ENCODE measurements around the gene LYSMD4.
"Not testable (repeated sequence)": the region's sequence is repeated elsewhere in the genome, so short reads cannot be mapped to it uniquely, and the experiment has no call there.

Gene LYSMD4

DNA sequence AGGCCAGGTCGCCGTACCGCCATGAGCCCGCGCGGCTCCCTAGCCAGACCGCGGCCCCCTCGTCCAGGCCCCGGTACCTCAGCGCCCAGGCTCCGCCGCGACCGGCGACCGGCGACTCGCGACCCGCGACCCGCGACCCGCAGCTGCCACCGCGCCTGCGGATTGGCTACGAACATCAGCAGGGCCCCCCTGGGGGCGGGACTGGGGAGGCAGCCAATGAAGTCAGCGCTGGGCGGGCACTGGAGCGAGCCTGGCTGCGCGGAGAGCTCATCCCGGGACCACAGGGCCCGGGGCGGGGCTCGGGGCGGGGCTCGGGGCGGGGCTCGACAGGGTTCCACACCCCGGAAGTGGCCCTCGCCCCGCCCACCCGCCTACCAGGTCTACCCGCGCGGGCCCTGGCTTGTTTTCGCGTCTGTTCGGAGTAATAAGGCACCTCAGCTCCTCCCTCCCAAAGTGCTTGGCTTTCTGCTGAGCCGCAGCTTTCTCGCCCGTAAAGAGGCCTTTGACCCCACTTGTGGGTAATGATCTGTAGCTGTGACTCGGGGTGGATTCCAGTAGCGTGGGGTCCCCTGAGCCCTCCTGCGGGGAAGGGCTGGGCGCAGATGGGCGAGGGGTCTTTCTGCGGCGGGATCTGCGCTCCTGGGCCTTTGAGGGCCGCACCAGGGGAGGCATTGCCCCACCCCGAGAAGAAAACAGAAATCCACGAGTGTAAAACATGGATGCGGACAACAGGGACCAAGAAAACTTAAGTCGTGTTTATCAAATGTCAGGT is at the start of gene LYSMD4:
LYSMD4 (minus strand) TSS at position 170 of the 772 bp plus-strand sequence. CDS start 1,438 bp downstream, outside the sequence.
- TF ChIP-seq, protein P1, sequence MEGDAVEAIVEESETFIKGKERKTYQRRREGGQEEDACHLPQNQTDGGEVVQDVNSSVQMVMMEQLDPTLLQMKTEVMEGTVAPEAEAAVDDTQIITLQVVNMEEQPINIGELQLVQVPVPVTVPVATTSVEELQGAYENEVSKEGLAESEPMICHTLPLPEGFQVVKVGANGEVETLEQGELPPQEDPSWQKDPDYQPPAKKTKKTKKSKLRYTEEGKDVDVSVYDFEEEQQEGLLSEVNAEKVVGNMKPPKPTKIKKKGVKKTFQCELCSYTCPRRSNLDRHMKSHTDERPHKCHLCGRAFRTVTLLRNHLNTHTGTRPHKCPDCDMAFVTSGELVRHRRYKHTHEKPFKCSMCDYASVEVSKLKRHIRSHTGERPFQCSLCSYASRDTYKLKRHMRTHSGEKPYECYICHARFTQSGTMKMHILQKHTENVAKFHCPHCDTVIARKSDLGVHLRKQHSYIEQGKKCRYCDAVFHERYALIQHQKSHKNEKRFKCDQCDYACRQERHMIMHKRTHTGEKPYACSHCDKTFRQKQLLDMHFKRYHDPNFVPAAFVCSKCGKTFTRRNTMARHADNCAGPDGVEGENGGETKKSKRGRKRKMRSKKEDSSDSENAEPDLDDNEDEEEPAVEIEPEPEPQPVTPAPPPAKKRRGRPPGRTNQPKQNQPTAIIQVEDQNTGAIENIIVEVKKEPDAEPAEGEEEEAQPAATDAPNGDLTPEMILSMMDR (IDR thresholded peaks at IDR 0.05; ENCODE audit: low read depth, low read length, missing control alignments): no peak
- DNase-seq (ENCODE audit: extremely low read depth, low read depth): peak; percentile 59
- H3K4me3 ChIP-seq (replicated peaks; ENCODE audit: low read depth, low read length): peak within 1 kb of the TSS; percentile 60

DNA sequence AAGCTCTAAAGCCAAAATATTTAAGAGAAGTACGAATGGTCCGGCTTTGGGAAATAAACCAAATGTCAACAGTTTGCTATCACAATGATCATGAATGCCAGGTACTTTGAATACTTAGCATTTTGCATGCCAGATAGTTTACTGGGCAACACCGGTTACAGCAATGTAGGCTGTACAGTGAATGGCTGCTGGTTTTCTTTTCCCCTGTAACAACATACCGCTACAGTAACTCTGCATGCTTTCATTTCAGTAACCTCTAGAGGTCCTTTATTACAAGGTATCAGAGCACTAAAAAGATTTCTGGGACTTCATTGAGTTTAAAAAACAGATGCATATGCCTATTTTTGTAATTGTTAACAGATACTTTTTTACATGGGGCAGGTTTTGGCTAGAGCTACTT is 48.8 kb upstream of the LYSMD4 start:
- H3K4me3 ChIP-seq (replicated peaks; ENCODE audit: low read depth, low read length); DNase-seq (ENCODE audit: extremely low read depth, low read depth): not testable (repeated sequence)

DNA sequence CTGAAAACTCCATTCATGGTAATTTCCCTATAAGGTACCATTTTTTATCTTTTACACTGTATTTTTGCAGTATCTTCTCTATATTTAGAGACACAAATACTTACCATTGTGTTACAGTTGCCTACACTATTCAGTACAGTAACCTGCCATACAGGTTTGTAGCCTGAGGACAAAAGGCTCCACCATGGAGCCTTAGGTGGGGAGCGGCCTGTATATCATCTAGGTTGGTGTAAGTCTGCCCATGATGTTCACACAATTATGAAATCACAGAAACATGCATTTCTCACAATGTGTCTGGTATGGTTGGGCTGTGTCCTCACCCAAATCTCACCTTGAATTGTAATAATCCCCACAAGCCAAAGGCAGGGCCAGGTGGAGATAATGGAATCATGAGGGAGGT is 43.9 kb upstream of the LYSMD4 start:
- DNase-seq (ENCODE audit: extremely low read depth, low read depth): no peak
- no peak overlapping the region for H3K4me3 ChIP-seq (replicated peaks; ENCODE audit: low read depth, low read length)
- TF ChIP-seq, protein P1 (IDR thresholded peaks at IDR 0.05; ENCODE audit: low read depth, low read length, missing control alignments): no peak

DNA sequence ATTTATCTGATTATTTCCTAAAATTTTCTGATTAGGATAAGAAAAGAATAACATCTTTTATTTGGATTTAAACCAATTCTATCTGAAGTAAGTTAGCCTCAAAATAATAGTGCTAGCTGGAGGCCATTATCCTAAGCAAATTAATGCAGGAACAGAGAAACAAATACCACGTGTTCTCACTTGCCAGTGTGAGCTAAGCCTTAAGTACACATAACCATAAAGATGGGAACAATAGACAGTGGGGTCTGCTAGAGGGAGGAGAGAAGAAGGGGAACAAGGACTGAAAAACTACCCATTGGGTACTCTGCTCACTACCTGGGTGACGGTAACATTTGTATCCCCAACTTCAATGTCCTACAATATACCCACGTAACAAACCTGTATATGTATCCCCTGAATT is 31.3 kb upstream of the LYSMD4 start:
- H3K4me3 ChIP-seq (replicated peaks; ENCODE audit: low read depth, low read length): no peak overlapping the region
- TF ChIP-seq, protein P1 (IDR thresholded peaks at IDR 0.05; ENCODE audit: low read depth, low read length, missing control alignments): no peak
- no peak for DNase-seq (ENCODE audit: extremely low read depth, low read depth)

DNA sequence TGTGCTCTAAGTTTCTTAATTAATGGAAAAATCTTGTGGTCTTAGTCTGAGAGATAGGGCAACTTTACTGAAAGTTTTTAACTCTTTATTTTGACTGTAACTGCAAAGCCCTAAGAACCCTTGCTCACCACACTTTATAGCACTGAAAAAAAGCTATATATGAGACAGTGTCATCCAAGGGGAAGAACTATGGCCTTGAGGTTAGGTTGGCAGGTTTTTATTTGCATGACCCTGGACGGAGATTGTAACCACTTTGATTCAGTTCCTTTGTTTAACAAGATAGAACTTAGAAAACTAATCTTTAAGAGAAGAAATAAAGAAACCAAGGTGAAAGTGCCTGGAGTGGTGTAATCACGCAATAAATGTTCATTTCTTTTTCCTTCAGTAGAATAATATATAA is 30.6 kb upstream of the LYSMD4 start:
- no peak overlapping the region for H3K4me3 ChIP-seq (replicated peaks; ENCODE audit: low read depth, low read length)
- DNase-seq (ENCODE audit: extremely low read depth, low read depth): no peak
- TF ChIP-seq, protein P1 (IDR thresholded peaks at IDR 0.05; ENCODE audit: low read depth, low read length, missing control alignments): no peak

DNA sequence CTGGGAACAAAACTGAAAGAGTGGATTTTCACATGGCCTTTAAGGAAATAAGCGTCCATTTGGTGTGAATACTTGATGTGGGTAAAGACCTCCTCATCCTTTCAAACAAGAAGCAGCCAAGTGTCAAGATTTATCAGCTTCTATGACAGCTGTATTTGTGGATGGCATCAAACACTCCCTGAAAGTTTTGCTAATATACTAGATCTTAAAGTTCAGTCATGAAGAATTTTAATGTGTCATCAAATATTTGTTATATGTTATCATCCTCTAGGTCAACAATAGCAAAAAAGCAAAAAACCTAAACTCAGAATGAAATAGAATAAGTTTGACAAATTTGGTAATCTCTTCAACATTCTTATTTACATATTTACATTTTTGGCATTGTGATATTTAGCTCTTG is 29.1 kb upstream of the LYSMD4 start:
- TF ChIP-seq, protein P1 (IDR thresholded peaks at IDR 0.05; ENCODE audit: low read depth, low read length, missing control alignments): no peak
- no peak for DNase-seq (ENCODE audit: extremely low read depth, low read depth)
- no peak overlapping the region for H3K4me3 ChIP-seq (replicated peaks; ENCODE audit: low read depth, low read length)

DNA sequence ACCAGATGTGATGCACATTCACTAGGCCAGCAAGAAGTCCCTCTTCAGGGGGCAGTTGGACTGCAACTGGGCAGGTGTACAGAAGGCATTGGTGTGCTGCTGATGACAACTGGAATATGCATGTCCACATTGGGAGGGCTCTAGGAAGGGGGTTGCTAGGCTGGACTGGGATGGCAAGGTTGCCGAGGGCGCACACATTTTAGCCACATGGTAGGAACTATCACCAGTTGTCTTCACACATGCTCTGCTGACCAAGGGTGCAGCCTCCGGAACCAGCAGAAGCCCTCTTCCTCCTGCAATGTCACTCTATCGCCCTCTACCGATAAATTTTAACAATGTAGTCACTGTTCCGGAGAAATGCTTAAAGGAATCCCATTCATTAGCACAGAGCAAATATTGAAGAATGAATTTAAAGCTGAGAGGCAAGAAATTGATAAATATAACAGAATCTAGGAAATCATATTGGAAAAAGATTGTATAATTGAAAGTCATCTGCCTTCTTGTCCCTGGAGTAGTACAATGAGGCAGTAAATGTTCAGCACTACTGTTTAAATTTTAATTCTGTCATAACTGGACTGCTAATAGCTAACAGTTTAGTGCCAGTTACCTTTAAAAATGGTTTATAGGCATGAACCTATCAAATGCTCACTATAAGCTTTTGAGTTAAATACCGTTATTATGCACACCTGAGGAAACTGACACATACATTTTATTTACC is 22.6 kb upstream of the LYSMD4 start:
- TF ChIP-seq, protein P1 (IDR thresholded peaks at IDR 0.05; ENCODE audit: low read depth, low read length, missing control alignments): peak; percentile 74
- H3K4me3 ChIP-seq (replicated peaks; ENCODE audit: low read depth, low read length): no peak overlapping the region
- peak; percentile 63 for DNase-seq (ENCODE audit: extremely low read depth, low read depth)

All from HFF-Myc (cell line).